ENCODE results near the gene TPT1. TPM values are rescaled to one million over a fixed set of nuclear protein-coding genes. Genes with fewer than 3 reads are reported as not detected.

The TPT1 gene
- total and polyA plus RNA-seq, 2 of the 13 experiments (the other 11 are each of a cell fraction or from before 2014, with no cell fraction given), result 2,953 to 3,594 TPM

GRCh38 chr13:45306966-45307365 is 34.0 kb downstream of the TPT1 start (continued):
- no peak for TF ChIP-seq PBX3 (CRISPR knock-in tag; IDR thresholded peaks at IDR 0.05; ENCODE audit: borderline replicate concordance)
- TF ChIP-seq MAFG (CRISPR knock-in tag; IDR thresholded peaks at IDR 0.05), result no peak
- TF ChIP-seq ZBTB3 (CRISPR knock-in tag; IDR thresholded peaks at IDR 0.05; ENCODE audit: borderline replicate concordance, low read depth), result no peak
- no peak for TF ChIP-seq ZNF646 (CRISPR knock-in tag; IDR thresholded peaks at IDR 0.05)
- TF ChIP-seq ZNF83 (CRISPR knock-in tag; IDR thresholded peaks at IDR 0.05; ENCODE audit: borderline replicate concordance), result no peak
- TF ChIP-seq E2F1 (CRISPR knock-in tag; IDR thresholded peaks at IDR 0.05), result no peak
- no peak for TF ChIP-seq ZBTB14 (CRISPR knock-in tag; IDR thresholded peaks at IDR 0.05)
- no peak for TF ChIP-seq ZNF770 (CRISPR knock-in tag; IDR thresholded peaks at IDR 0.05)
- no peak for TF ChIP-seq ZNF468 (CRISPR knock-in tag; IDR thresholded peaks at IDR 0.05)
- TF ChIP-seq HMGXB4 (CRISPR knock-in tag; IDR thresholded peaks at IDR 0.05; ENCODE audit: borderline replicate concordance in 1 of 2, low read depth in 1 of 2), result no peak

All from HepG2 (cell line).